Right atrium auricular region (tissue), 2 donors: ENCODE results near the gene ZCCHC4. TPM values are rescaled to one million over a fixed set of nuclear protein-coding genes. Genes with fewer than 3 reads are reported as not detected.

ENCODE experiments used
- DNase-seq: peaks from one replicate; pipeline ENCODE4 v3.0.0-alpha.2; 2019; ENCODE audit warnings: low spot score
- H3K27ac ChIP-seq, 2 donors: fragments of 200-600 bp; sonication (generic); 1 replicate in 1 of 2; 2 replicates in 1 of 2; pipeline ENCODE4 v1.5.1; 2016 to 2019
- H3K27me3 ChIP-seq, 2 donors: fragments of 200-600 bp; sonication (generic); one replicate each; pipeline versions ENCODE4 v1.5.1 to v1.6.0; 2017 to 2019
- H3K36me3 ChIP-seq: fragments of 200-600 bp; sonication (generic); one replicate; pipeline ENCODE4 v1.5.1; 2016
- H3K4me1 ChIP-seq, 2 donors: fragments of 200-600 bp; sonication (generic); one replicate each; pipeline versions ENCODE4 v1.5.1 to v1.6.0; 2017 to 2019
- H3K4me3 ChIP-seq, 2 donors: fragments of 200-600 bp; sonication (generic); 1 replicate in 1 of 2; 2 replicates in 1 of 2; pipeline ENCODE4 v1.5.1; 2017 to 2019; ENCODE audit warnings: mild to moderate bottlenecking in 1 of 2, moderate library complexity in 1 of 2
- H3K9me3 ChIP-seq, 2 donors: fragments of 200-600 bp; sonication (generic); one replicate each; pipeline ENCODE4 v1.5.1; 2019
- total RNA-seq, 2 donors: library from RNA; depleted of rRNA; stranded (reverse); fragments of >200 nt; gene quantifications; one replicate each; pipeline ENCODE4 v1.1.0, GENCODE V29; 2016
- TF ChIP-seq, protein P1 (sequence below), 2 donors: fragments of 200-600 bp; sonication (generic); IDR thresholded peaks; one replicate each; pipeline ENCODE4 v1.5.1; 2019; ENCODE audit warnings: antibody characterized with exemption in 2 of 2

The ZCCHC4 gene
- total RNA-seq, 2 donors from 2014 or later, result 7.4 to 7.9 TPM

DNA sequence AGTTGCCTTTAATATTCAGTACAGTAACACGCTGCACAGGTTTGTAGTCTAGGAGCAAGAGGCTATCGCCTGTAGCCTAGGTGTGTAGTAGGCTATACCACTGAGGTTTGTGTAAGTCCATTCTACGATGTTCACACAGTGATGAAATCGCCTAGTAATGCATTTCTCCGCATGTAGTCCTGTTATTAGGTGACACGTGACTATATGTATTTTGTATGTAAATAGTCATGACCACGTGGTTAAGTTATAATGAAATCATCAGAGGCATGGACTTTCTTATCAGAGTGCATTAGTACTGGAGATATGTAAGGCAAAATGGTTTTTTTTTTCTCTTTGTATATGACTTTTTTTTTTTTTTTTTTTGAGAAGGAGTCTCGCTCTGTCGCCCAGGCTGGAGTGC lies 9.9 kb upstream of the ZCCHC4 start:
- H3K27me3 ChIP-seq, result no peaks in the 10 kb centered on the region
- H3K27ac ChIP-seq, result no peak overlapping the region
- TF ChIP-seq, protein P1, sequence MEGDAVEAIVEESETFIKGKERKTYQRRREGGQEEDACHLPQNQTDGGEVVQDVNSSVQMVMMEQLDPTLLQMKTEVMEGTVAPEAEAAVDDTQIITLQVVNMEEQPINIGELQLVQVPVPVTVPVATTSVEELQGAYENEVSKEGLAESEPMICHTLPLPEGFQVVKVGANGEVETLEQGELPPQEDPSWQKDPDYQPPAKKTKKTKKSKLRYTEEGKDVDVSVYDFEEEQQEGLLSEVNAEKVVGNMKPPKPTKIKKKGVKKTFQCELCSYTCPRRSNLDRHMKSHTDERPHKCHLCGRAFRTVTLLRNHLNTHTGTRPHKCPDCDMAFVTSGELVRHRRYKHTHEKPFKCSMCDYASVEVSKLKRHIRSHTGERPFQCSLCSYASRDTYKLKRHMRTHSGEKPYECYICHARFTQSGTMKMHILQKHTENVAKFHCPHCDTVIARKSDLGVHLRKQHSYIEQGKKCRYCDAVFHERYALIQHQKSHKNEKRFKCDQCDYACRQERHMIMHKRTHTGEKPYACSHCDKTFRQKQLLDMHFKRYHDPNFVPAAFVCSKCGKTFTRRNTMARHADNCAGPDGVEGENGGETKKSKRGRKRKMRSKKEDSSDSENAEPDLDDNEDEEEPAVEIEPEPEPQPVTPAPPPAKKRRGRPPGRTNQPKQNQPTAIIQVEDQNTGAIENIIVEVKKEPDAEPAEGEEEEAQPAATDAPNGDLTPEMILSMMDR (IDR thresholded peaks at IDR 0.05), result no peak
- H3K4me1 ChIP-seq, result no peaks in the 10 kb centered on the region
- no peak for DNase-seq
- H3K9me3 ChIP-seq, result no peaks in the 10 kb centered on the region
- H3K4me3 ChIP-seq, result no peak overlapping the region
- no peaks in the 10 kb centered on the region for H3K36me3 ChIP-seq

DNA sequence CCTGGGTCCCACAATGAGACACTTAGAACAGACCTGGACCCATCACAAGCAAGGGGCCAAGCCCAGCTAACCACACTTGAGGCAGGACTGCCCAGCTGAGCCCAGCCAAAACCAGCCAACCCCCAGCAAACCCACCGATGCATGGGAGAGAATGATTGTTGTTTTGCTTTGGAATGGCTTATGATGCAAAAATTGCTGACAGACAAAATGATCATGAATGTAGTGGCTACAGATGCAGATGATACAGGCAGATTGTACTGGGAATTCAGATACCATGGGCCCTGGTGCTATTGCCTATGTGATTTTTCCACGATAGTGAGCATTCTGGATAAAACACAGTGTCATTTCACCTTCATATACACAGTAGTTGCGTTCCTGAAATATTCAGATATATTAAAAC lies 9.0 kb upstream of the ZCCHC4 start:
- H3K4me3 ChIP-seq, result no peak overlapping the region
- H3K27ac ChIP-seq, result no peak overlapping the region
- H3K9me3 ChIP-seq, result no peaks in the 10 kb centered on the region
- DNase-seq, result no peak
- H3K27me3 ChIP-seq, result no peaks in the 10 kb centered on the region
- TF ChIP-seq, protein P1 (IDR thresholded peaks at IDR 0.05), result no peak
- no peaks in the 10 kb centered on the region for H3K4me1 ChIP-seq
- no peaks in the 10 kb centered on the region for H3K36me3 ChIP-seq

DNA sequence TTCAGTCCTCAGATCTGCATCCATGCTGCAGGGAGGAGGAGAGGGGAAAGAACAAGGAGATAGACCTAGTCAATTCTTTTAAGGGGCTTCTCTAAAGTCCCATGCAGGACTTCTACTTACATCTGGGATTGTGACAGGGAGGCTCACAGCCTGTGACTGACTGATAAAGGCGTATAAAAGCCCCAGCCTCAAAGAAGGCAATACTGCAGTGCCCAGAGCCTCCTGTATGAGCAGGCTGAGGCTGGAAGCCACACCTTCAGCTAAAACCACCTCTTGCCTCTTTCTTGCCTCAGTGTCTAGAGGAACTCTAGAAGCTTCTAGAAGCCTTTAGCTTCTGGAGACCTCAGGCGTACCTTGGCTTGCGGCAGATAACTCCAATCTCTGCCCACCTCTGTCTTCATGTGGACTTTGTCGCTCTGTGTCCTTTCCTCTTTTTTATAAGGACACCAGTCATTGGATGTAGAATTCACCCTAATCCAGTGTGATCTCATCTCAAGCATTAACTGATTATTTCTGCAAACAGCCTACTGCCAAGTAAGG lies 6.0 kb upstream of the ZCCHC4 start:
- no peak overlapping the region for H3K27ac ChIP-seq
- TF ChIP-seq, protein P1 (IDR thresholded peaks at IDR 0.05), result no peak
- H3K9me3 ChIP-seq, result no peaks in the 10 kb centered on the region
- no peak for DNase-seq
- H3K4me3 ChIP-seq, result no peak overlapping the region
- no peaks in the 10 kb centered on the region for H3K4me1 ChIP-seq
- no peaks in the 10 kb centered on the region for H3K27me3 ChIP-seq
- H3K36me3 ChIP-seq, result no peaks in the 10 kb centered on the region

DNA sequence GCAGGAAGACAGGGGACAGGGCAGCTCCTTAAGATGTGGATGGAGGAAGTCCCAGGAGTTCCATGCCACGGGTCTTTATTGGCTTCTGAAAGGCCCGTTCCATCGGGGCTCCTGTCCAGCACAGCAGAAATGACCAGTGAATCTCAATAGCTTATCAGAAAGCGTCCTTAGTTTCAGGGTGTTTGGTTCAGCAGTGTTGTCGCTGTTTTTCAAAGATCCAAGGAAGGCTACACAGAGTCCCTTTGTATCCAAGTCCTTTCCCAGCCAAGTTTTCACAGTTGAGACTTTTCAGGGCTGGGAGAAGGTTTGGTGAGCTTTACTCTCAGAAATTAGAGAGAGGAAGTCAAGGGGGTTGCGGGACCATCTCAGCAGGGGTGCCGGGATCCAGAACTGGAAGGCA lies 5.0 kb upstream of the ZCCHC4 start:
- Histone ChIP-seq H3K27me3 (no peaks in the 10 kb centered on the region), H3K9me3 (no peaks in the 10 kb centered on the region), H3K4me1 (peaks cover 0 to 6% of the 10 kb centered on the region in 2 donors), H3K4me3 (no peak overlapping the region), H3K27ac (no peak overlapping the region), H3K36me3 (no peaks in the 10 kb centered on the region)
- DNase-seq, result no peak
- TF ChIP-seq, protein P1 (IDR thresholded peaks at IDR 0.05), result no peak

DNA sequence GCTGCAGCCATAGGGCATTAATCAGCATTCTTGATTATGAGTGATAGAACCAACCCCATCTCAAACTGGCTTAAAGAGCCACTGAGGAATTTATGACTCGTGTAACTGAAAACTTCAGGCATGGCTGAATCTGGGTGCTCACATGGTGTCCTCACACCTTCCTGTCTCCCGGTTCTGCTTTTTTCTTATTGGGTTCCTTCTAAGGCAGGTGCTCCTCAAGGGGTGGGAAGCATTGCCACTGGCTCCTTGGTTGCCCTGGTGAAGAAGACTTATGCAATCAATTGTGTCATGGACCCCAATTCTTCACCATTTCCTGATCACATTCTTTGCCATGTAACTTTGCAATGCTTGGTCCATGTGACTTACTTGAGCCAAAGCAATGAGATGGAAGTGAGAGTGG lies 4.3 kb upstream of the ZCCHC4 start:
- no peak for DNase-seq
- TF ChIP-seq, protein P1 (IDR thresholded peaks at IDR 0.05), result no peak
- no peak overlapping the region for H3K4me3 ChIP-seq

DNA sequence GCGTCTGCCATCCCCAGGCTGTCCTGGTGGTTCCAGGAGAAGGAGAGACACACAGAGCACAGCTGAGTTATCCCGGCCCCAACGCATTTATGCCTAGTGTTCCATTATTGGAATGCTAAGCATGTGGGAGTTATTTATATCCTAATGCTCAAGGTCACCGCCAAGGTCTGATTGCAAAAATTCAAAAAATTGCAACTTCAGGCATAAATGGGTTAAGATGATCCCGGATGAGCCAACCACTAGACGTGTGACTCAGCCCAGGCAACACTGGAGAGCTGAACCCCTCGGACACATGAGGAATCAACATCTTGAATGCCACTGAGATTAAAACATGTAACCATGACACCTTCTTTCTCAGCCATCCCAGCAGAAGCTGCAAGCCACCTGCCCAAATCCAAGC lies 3.8 kb upstream of the ZCCHC4 start:
- H3K36me3 ChIP-seq, result no peaks in the 10 kb centered on the region
- no peak for DNase-seq
- H3K4me3 ChIP-seq, result no peak overlapping the region
- H3K27ac ChIP-seq, result no peak overlapping the region
- no peaks in the 10 kb centered on the region for H3K27me3 ChIP-seq
- TF ChIP-seq, protein P1 (IDR thresholded peaks at IDR 0.05), result no peak
- H3K9me3 ChIP-seq, result no peaks in the 10 kb centered on the region
- H3K4me1 ChIP-seq, result peaks cover 0 to 16% of the 10 kb centered on the region in 2 donors

More for the DNA sequence above, 4.3 kb upstream of the ZCCHC4 start:
- H3K27me3 ChIP-seq, result no peaks in the 10 kb centered on the region
- no peak overlapping the region for H3K27ac ChIP-seq
- peaks cover 0 to 11% of the 10 kb centered on the region in 2 donors for H3K4me1 ChIP-seq
- H3K9me3 ChIP-seq, result no peaks in the 10 kb centered on the region
- no peaks in the 10 kb centered on the region for H3K36me3 ChIP-seq
